WTC11 (cell line): ENCODE measurements around the gene PIGU. TPM values are rescaled to one million over a fixed set of nuclear protein-coding genes. Genes with fewer than 3 reads are reported as not detected.

Experiments used
- ATAC-seq: fragments of 200-7000 bp; cut with Tn5 transposase; 2 replicates; pipeline ENCODE4 v1.10.0; 2021; ENCODE audit warnings: mild to moderate bottlenecking, moderate library complexity
- CTCF ChIA-PET: fragments of 300-600 bp; sonication (Branson Sonifier 250); formaldehyde crosslinking; loops from one replicate; lab custom pipeline; 2021; ENCODE audit warnings: antibody characterized with exemption; lab: Charles Lee
- POLR2A ChIA-PET: fragments of 350-600 bp; sonication (Branson Sonifier 250); formaldehyde crosslinking; loops from one replicate; lab custom pipeline; 2021; ENCODE audit warnings: antibody characterized with exemption; lab: Charles Lee
- DNase-seq: peaks from one replicate; pipeline ENCODE4 v3.0.0; 2021; ENCODE audit warnings: low spot score
- H3K27ac Mint-ChIP-seq: 2 replicates; pipeline ENCODE4 v1.8.0; 2021; ENCODE audit warnings: mixed read lengths
- H3K27me3 Mint-ChIP-seq: 2 replicates; pipeline ENCODE4 v1.8.0; 2021; ENCODE audit warnings: low read depth, mild to moderate bottlenecking, moderate library complexity, mixed read lengths
- H3K36me3 Mint-ChIP-seq: 2 replicates; pipeline ENCODE4 v1.8.0; 2021; ENCODE audit warnings: mixed read lengths
- H3K4me1 Mint-ChIP-seq: 2 replicates; pipeline ENCODE4 v1.8.0; 2022; ENCODE audit warnings: mixed read lengths
- H3K4me3 Mint-ChIP-seq: 2 replicates; pipeline ENCODE4 v1.8.0; 2021; ENCODE audit warnings: mild to moderate bottlenecking, moderate library complexity, mixed read lengths
- H3K9me3 Mint-ChIP-seq: 2 replicates; pipeline ENCODE4 v1.8.0; 2021; ENCODE audit warnings: mixed read lengths
- CDX4 ChIP-seq: fragments of 250-450 bp; sonication (Bioruptor Pico); IDR thresholded peaks from 2 replicates; pipeline ENCODE4 v1.9.0; 2021; ENCODE audit warnings: moderate library complexity, mild to moderate bottlenecking, inconsistent platforms, borderline replicate concordance
- CREB1 ChIP-seq: sonication (generic); formaldehyde crosslinking; IDR thresholded peaks from 2 replicates; pipeline ENCODE4 v1.8.0; 2023; ENCODE audit warnings: mild to moderate bottlenecking, missing genetic modification reagents
- CTCF ChIP-seq: fragments of 200-600 bp; IDR thresholded peaks from 2 replicates; pipeline ENCODE4 v1.8.0; 2022; ENCODE audit warnings: antibody characterized with exemption
- ELF4 ChIP-seq: sonication (generic); formaldehyde crosslinking; IDR thresholded peaks from 2 replicates; pipeline ENCODE4 v1.8.1; 2022; ENCODE audit warnings: low read depth, mild to moderate bottlenecking, moderate library complexity, missing genetic modification reagents
- FOXK1 ChIP-seq: sonication (generic); formaldehyde crosslinking; IDR thresholded peaks from 2 replicates; pipeline ENCODE4 v1.8.0; 2022; ENCODE audit warnings: mild to moderate bottlenecking, moderate library complexity, missing genetic modification reagents
- FOXP1 ChIP-seq: sonication (generic); formaldehyde crosslinking; IDR thresholded peaks from 2 replicates; pipeline ENCODE4 v1.8.0; 2022; ENCODE audit warnings: missing genetic modification reagents, mild to moderate bottlenecking, moderate library complexity, borderline replicate concordance
- IRF2 ChIP-seq: sonication (generic); formaldehyde crosslinking; IDR thresholded peaks from 2 replicates; pipeline ENCODE4 v1.8.0; 2022; ENCODE audit warnings: low read depth, missing genetic modification reagents, borderline replicate concordance
- MXD4 ChIP-seq: fragments of 250-450 bp; sonication (Bioruptor Pico); IDR thresholded peaks from 2 replicates; pipeline ENCODE4 v1.8.0; 2021; ENCODE audit warnings: mild to moderate bottlenecking, moderate library complexity, borderline replicate concordance
- NR3C1 ChIP-seq: sonication (generic); formaldehyde crosslinking; conservative IDR thresholded peaks from 2 replicates; pipeline ENCODE4 v1.8.1; 2023; ENCODE audit warnings: low read depth, mild to moderate bottlenecking, missing genetic modification reagents
- PRDM15 ChIP-seq: sonication (generic); formaldehyde crosslinking; IDR thresholded peaks from 2 replicates; pipeline ENCODE4 v1.8.0; 2022; ENCODE audit warnings: missing genetic modification reagents
- PRRX2 ChIP-seq: fragments of 250-450 bp; sonication (Bioruptor Pico); IDR thresholded peaks from 2 replicates; pipeline ENCODE4 v1.8.0; 2021; ENCODE audit warnings: mild to moderate bottlenecking
- SMAD3 ChIP-seq: sonication (generic); formaldehyde crosslinking; IDR thresholded peaks from 2 replicates; pipeline ENCODE4 v1.8.0; 2022; ENCODE audit warnings: missing genetic modification reagents, mild to moderate bottlenecking, borderline replicate concordance
- SOX15 ChIP-seq: fragments of 250-450 bp; sonication (Bioruptor Pico); IDR thresholded peaks from 2 replicates; pipeline ENCODE4 v1.9.0; 2021; ENCODE audit warnings: mild to moderate bottlenecking
- SP1 ChIP-seq: sonication (generic); formaldehyde crosslinking; conservative IDR thresholded peaks from 2 replicates; pipeline ENCODE4 v1.8.1; 2022; ENCODE audit warnings: missing genetic modification reagents
- TCF7 ChIP-seq: sonication (generic); formaldehyde crosslinking; IDR thresholded peaks from 2 replicates; pipeline ENCODE4 v1.8.0; 2022; ENCODE audit warnings: mild to moderate bottlenecking, low read depth, missing genetic modification reagents, moderate library complexity
- TP53 ChIP-seq: sonication (generic); formaldehyde crosslinking; IDR thresholded peaks from 2 replicates; pipeline ENCODE4 v1.8.1; 2023; ENCODE audit warnings: mild to moderate bottlenecking, missing genetic modification reagents
- ZNF317 ChIP-seq: sonication (generic); formaldehyde crosslinking; IDR thresholded peaks from 2 replicates; pipeline ENCODE4 v1.8.1; 2023; ENCODE audit warnings: low read depth, mild to moderate bottlenecking, moderate library complexity, missing genetic modification reagents, borderline replicate concordance
- ZNF416 ChIP-seq: fragments of 250-450 bp; sonication (Bioruptor Pico); IDR thresholded peaks from 2 replicates; pipeline ENCODE4 v1.9.0; 2021; ENCODE audit warnings: mild to moderate bottlenecking, inconsistent platforms
- total RNA-seq: library from RNA; stranded (reverse); gene quantifications from 3 replicates; pipeline ENCODE4 v1.2.3, GENCODE V29; 2021
- TF ChIP-seq, protein P1 (sequence below): fragments of 250-450 bp; sonication (Bioruptor Pico); IDR thresholded peaks from 2 replicates; pipeline ENCODE4 v2.1.2; 2022; ENCODE audit warnings: mild to moderate bottlenecking, moderate library complexity
- TF ChIP-seq, protein P2 (sequence below): sonication (generic); formaldehyde crosslinking; IDR thresholded peaks from 2 replicates; pipeline ENCODE4 v1.8.1; 2023; ENCODE audit warnings: mild to moderate bottlenecking, missing genetic modification reagents, moderate library complexity
- TF ChIP-seq, protein P3 (sequence below): sonication (generic); formaldehyde crosslinking; IDR thresholded peaks from 2 replicates; pipeline ENCODE4 v1.8.0; 2022; ENCODE audit warnings: mild to moderate bottlenecking, missing genetic modification reagents
- TF ChIP-seq, protein P4 (sequence below): sonication (generic); formaldehyde crosslinking; IDR thresholded peaks from 2 replicates; pipeline ENCODE4 v1.8.0; 2022; ENCODE audit warnings: mild to moderate bottlenecking, missing genetic modification reagents

PIGU gene
- total RNA-seq, 1 experiment from 2014 or later: 24.8 TPM

DNA sequence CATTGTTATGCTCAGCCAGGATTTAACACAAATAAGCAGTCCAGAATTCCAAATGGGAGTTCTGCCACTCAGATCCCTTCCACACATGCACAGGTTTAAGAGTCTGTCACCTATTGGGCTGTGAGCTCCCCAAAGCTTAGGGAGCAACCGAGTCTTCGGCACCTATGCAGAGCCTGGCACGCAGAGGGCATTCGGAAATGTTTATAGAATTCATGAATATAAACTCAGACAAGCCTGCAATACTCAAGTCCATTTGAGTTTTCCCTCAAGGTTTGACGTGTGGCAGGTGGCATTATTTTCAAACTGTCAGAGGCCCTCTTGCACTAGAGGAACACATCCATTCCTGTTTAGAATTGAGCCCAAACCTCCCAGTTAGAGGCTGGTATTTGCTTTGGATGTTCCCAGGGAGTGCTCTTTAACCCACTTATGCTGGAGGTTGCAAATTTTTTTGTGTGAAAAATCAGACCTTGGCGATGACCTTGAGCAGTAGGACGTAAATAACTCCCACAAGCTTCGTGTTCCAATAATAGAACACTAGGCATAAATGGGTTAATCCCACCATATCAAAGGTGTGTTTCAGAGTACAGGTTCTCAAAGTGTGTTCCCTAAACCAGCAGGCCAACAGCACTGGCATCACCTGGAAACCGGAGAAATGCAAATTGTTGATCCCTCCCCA lies 90.3 kb downstream of the PIGU start:
- H3K27me3 Mint-ChIP-seq: no peaks in the 10 kb centered on the region
- TF ChIP-seq, protein P1, sequence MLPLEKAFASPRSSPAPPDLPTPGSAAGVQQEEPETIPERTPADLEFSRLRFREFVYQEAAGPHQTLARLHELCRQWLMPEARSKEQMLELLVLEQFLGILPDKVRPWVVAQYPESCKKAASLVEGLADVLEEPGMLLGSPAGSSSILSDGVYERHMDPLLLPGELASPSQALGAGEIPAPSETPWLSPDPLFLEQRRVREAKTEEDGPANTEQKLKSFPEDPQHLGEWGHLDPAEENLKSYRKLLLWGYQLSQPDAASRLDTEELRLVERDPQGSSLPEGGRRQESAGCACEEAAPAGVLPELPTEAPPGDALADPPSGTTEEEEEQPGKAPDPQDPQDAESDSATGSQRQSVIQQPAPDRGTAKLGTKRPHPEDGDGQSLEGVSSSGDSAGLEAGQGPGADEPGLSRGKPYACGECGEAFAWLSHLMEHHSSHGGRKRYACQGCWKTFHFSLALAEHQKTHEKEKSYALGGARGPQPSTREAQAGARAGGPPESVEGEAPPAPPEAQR (CRISPR knock-in tag): no peak
- no peak for TF ChIP-seq CDX4 (CRISPR knock-in tag)
- TF ChIP-seq PRRX2: no peak
- no peak for TF ChIP-seq TP53 (CRISPR knock-in tag)
- TF ChIP-seq, all 79 proteins: peak for 0
- Mint-ChIP-seq H3K36me3 (peaks cover 3% of the 10 kb centered on the region; the same call in 1 of the 2 replicates), H3K4me3 (no peak overlapping the region), H3K9me3 (no peaks in the 10 kb centered on the region), H3K27ac (peak overlapping the region; percentile 27; the same call in 1 of the 2 replicates), H3K4me1 (no peaks in the 10 kb centered on the region)
- DNase-seq (no peak), ATAC-seq (no peak)
- ChIA-PET CTCF (no interaction called here), POLR2A (no interaction called here)

- DNase-seq (no peak), ATAC-seq (no peak)
- CTCF ChIA-PET: interaction anchor here (0.7 kb wide), 1 partner anchor 24 kb away, joined by 6 read pairs; no protein-coding TSS in a partner anchor
- Mint-ChIP-seq H3K36me3 (peaks cover 3% of the 10 kb centered on the region; the same call in 1 of the 2 replicates), H3K4me3 (no peak overlapping the region), H3K27me3 (no peaks in the 10 kb centered on the region), H3K4me1 (no peaks in the 10 kb centered on the region)
- TF ChIP-seq TP53 (CRISPR knock-in tag) (no peak), FOXK1 (CRISPR knock-in tag) (no peak), NR3C1 (CRISPR knock-in tag) (no peak)
- TF ChIP-seq, all 79 proteins: peak for 0
- H3K9me3 Mint-ChIP-seq: no peaks in the 10 kb centered on the region
- POLR2A ChIA-PET: no interaction called here
- no peak overlapping the region for H3K27ac Mint-ChIP-seq
These were observed 91.9 kb downstream of the PIGU start for GRCh38 chr20:34585019-34585418.

DNA sequence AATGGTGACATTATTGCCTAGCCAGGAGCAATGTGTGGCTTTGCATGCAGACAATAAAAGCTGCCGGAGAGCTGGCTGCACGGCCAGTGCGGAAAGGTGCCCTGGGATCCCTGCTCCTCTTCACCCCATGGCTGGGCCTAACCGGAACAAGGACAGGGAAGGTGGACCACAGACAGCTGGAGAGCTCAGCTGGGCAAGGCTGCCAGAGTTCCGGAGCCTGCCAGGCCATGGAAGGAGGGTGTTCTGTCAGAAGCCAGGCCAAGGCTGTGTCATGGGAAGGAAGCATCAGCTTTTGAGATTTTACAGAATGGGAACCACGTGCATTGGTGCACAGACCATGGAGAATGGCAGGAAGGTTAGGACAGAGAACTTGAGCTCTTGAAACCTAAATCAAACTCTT lies 93.3 kb downstream of the PIGU start:
- ChIA-PET CTCF (interaction anchor here (1.0 to 1.1 kb wide), 2 partner anchors 126 to 186 kb away, joined by 3 to 4 read pairs; no protein-coding TSS in a partner anchor), POLR2A (no interaction called here)
- no peaks in the 10 kb centered on the region for H3K4me1 Mint-ChIP-seq
- DNase-seq (no peak), ATAC-seq (no peak)
- H3K27me3 Mint-ChIP-seq: no peaks in the 10 kb centered on the region
- H3K4me3 Mint-ChIP-seq: no peak overlapping the region
- no peak overlapping the region for H3K27ac Mint-ChIP-seq
- H3K9me3 Mint-ChIP-seq: no peaks in the 10 kb centered on the region
- H3K36me3 Mint-ChIP-seq: peaks cover 3% of the 10 kb centered on the region; the same call in 1 of the 2 replicates
- TF ChIP-seq TCF7 (CRISPR knock-in tag): no peak
- TF ChIP-seq, protein P2, sequence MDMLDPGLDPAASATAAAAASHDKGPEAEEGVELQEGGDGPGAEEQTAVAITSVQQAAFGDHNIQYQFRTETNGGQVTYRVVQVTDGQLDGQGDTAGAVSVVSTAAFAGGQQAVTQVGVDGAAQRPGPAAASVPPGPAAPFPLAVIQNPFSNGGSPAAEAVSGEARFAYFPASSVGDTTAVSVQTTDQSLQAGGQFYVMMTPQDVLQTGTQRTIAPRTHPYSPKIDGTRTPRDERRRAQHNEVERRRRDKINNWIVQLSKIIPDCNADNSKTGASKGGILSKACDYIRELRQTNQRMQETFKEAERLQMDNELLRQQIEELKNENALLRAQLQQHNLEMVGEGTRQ (CRISPR knock-in tag): no peak
- TF ChIP-seq ELF4 (CRISPR knock-in tag): no peak
- TF ChIP-seq PRDM15 (CRISPR knock-in tag): no peak
- TF ChIP-seq CTCF: no peak
- no peak for TF ChIP-seq SMAD3 (CRISPR knock-in tag)
- no peak for TF ChIP-seq ZNF416 (CRISPR knock-in tag)
- no peak for TF ChIP-seq NR3C1 (CRISPR knock-in tag)
- TF ChIP-seq SP1 (CRISPR knock-in tag): no peak
- TF ChIP-seq ZNF317 (CRISPR knock-in tag): no peak
- TF ChIP-seq, protein P3, sequence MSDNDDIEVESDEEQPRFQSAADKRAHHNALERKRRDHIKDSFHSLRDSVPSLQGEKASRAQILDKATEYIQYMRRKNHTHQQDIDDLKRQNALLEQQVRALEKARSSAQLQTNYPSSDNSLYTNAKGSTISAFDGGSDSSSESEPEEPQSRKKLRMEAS (CRISPR knock-in tag): no peak
- no peak for TF ChIP-seq SOX15
- no peak for TF ChIP-seq CREB1
- no peak for TF ChIP-seq MXD4 (CRISPR knock-in tag)
- TF ChIP-seq FOXP1: no peak
- TF ChIP-seq, protein P4, sequence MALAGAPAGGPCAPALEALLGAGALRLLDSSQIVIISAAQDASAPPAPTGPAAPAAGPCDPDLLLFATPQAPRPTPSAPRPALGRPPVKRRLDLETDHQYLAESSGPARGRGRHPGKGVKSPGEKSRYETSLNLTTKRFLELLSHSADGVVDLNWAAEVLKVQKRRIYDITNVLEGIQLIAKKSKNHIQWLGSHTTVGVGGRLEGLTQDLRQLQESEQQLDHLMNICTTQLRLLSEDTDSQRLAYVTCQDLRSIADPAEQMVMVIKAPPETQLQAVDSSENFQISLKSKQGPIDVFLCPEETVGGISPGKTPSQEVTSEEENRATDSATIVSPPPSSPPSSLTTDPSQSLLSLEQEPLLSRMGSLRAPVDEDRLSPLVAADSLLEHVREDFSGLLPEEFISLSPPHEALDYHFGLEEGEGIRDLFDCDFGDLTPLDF: no peak
- no peak for TF ChIP-seq IRF2 (CRISPR knock-in tag)
